NCI-H2107 (cell line): ENCODE data around the gene TP53RK.

Experiments
- DNase-seq: peaks from one replicate; lab custom pipeline; 2025; lab: John Stamatoyannopoulos, UW

Gene TP53RK

GRCh38 chr20:46638134-46638897 lies 50.9 kb downstream of the TP53RK start:
- DNase-seq, result no peak

GRCh38 chr20:46637427-46638133 lies 51.7 kb downstream of the TP53RK start:
- no peak for DNase-seq

GRCh38 chr20:46637020-46637419 lies 52.2 kb downstream of the TP53RK start:
- no peak for DNase-seq

- no peak for DNase-seq
Observed at GRCh38 chr20:46636514-46636913, 52.7 kb downstream of the TP53RK start.

- no peak for DNase-seq
Observed at GRCh38 chr20:46635514-46636136, 53.6 kb downstream of the TP53RK start.

GRCh38 chr20:46634528-46634927 lies 54.7 kb downstream of the TP53RK start:
- DNase-seq, result no peak
